HG03442 (cell line): ENCODE data around the gene BCR.

Experiments
- ATAC-seq: cut with Tn5 transposase; IDR thresholded peaks from one replicate; pipeline ENCODE4 v1.9.1; 2021; ENCODE audit warnings: mild to moderate bottlenecking, moderate library complexity; ENCODE audit not compliant: unreplicated experiment

BCR gene

DNA sequence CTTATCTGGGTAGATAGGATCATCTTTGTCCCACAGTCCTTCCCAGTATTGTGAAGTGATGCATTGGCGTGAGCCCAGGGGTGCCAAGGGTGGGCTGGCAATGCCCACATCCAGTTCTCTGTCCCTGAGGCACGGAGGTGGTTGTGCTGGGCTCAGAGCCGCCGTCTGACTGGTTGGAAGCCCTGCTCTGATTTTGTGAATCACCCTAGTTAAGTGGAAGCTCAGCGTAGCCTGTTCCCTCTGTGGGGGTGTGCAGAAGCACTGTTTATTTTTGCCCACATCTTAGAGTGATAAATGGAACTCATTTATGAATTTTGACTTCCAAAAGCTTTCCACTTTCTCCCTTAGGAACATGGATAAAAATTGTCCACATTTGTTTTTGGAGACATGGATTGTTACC is 13.6 kb downstream of the BCR start:
- ATAC-seq: no peak

DNA sequence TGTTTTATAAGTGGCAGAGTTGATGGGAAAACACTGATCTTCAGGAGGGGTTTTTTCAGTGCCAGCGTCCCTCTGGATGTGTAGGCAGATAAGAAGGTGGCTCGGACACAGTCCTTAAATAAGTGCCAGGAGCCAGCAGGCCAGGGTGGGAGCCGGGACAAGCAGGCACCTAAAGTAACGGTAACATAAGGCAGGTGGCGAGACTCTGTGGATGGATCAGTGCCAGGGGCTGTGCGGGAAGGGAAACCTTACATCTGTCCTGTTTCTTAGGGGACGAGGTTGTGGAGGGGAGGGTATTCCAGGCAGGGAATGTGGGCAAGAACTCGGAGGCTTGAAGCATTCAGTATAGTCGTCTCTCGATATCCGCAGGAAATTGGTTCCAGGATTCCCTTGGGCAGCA is 15.9 kb downstream of the BCR start:
- no peak for ATAC-seq

- no peak for ATAC-seq
These were observed 17.5 kb downstream of the BCR start for GRCh38 chr22:23197836-23198235.

DNA sequence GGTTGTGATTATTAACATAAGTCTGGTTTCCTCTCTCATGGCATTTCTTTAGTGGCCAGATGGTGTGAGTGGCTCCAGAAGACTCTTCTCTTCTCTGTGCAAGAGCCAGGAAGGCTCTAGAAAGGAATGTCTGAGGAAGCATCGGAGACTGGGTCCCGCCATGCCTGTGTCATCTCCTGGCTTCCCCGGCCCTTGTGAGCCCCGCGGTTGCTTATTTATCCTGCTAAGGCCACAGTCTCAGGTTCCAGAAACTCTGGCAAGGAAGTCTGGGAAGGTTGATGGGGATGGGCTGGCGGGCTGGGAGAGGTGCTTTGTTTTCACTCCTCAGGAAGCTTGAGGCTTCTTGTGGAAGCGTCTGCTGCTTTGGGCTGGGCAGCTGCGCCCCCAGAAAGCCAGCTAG is 18.9 kb downstream of the BCR start:
- ATAC-seq: no peak

- ATAC-seq: no peak
These were observed 20.6 kb downstream of the BCR start for GRCh38 chr22:23200898-23201297.

GRCh38 chr22:23202812-23203451 is 22.6 kb downstream of the BCR start:
- no peak for ATAC-seq

GRCh38 chr22:23203452-23204124 is 23.3 kb downstream of the BCR start:
- no peak for ATAC-seq

- ATAC-seq: no peak
These were observed 23.8 kb downstream of the BCR start for GRCh38 chr22:23204125-23204488.

DNA sequence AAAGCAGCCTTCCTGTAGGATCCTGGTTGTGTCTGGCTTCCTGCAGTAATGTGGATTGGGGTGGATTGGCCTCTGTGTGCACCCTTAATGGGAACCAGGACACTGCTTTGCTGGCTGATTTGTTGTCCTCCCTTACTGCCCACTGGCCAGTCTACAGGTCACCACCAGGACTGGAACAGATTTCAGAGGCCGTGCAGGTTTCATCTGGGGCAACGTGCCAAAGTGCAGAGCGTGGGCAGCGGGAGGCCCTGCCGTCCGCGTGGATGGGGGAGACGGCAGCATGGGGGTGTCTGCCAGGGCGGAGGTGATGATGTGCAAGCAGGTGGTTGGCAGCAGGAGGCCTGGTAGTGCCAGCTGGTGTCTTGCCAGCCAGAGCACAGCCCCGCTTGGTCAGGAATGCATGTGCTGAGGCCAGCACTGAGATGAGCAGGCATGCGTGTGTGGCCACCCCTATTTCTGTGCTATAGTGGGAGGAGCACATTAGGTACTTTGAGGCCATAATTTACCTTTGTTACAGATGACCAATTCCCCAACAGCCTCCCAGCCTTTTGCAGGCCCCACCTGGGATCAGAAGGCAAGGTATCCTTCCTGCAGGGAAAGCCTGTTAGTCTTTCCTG is 24.3 kb downstream of the BCR start:
- ATAC-seq: no peak

- ATAC-seq: no peak
These were observed 25.2 kb downstream of the BCR start for GRCh38 chr22:23205339-23206049.

DNA sequence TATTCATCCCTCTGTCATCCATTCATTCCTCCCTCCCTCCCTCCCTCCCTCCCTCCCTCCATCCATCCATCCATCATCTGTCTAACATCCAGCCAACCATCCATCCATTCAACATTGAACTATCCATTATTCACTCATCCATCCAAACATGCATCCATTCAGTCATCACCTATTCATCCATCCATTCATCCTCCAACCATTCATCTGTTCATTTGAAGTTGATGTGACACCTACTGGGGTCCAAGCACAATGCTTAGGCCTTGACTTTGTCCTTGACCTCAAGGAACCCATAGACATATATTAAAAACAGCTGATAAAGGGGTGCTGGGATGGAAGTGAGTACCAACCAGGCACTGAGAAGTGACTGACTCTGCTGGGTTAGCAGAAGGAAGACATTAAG is 26.6 kb downstream of the BCR start:
- no peak for ATAC-seq

- ATAC-seq: no peak
These were observed 27.6 kb downstream of the BCR start for GRCh38 chr22:23207729-23208393.

DNA sequence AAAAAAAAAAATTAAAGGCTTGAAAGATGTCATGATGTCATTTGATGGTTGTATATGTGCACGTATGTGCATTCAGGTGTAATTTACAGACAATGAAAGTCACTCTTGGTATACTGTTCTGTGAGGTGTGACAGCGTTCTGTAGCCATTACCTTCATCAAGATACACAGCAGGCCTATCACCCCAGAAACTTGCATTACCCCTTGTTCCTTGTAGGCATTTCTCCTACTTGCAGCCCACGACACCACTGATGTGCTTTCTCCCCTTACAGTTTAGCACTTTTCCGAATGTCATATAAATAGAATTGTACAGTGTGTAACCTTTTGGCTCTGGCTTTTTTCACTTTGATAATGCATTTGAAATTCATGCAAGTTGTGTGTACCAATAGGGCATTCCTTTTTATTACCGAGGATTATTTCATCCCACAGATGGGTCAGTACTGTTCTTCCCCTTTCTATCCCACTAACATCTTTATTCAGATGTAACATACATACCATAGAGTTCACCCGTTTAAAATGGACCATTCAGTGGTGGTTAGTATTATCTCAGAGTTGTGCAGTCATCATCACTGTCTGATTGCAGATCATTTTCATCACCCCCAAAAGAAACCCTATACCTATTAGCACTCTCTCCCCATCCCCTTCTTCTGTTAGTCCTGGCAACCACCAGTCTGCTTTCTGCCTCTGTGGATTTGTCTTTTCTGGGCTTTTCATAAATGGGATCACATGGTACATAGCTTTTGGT is 30.3 kb downstream of the BCR start:
- no peak for ATAC-seq

- no peak for ATAC-seq
These were observed 31.3 kb downstream of the BCR start for GRCh38 chr22:23211622-23212021.

DNA sequence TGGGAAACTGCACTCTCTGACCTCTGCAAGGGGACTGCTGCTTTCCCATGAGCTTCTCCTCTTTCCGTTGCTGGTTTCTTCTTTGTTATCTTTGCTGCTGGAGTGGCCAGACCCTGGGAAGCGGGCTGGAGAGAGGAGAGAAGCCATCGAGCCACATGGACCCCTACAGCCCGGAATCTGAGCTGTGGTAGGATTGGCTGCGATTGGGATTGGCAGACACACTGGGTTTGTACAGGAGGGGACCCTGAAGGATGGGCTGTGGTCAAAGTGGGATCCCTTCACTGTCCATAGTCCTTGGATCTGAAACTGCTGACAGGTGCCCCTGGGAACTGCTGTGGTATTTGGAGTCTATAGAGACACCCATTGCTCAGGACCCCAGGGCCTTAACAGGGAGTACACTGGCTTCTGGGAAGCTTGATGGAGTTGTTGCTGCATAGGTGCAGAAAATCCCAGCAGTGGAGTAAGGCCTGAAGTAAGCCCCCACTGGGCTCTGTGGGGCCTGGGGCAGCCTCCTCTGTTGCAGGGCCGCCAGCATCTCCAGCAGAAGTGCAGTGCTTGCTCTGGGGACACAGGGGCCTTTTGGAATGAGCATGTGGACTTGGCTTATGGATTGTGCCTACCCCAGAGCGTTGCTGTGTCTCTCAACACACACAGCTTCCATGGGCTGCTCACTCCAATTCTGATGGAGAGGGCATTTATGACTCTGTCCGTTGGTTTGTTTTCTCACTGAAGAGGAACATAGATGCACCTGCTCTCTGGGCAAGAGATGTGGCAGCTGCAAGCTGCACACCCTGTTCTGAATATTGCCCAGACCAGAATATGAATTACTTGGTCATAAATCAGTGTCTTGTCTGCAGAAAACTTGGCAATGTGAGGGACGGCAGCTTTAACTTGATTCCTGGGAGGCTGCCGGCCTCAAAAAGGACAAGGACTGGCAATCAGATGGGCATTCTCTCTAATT is 32.0 kb downstream of the BCR start:
- ATAC-seq: no peak

DNA sequence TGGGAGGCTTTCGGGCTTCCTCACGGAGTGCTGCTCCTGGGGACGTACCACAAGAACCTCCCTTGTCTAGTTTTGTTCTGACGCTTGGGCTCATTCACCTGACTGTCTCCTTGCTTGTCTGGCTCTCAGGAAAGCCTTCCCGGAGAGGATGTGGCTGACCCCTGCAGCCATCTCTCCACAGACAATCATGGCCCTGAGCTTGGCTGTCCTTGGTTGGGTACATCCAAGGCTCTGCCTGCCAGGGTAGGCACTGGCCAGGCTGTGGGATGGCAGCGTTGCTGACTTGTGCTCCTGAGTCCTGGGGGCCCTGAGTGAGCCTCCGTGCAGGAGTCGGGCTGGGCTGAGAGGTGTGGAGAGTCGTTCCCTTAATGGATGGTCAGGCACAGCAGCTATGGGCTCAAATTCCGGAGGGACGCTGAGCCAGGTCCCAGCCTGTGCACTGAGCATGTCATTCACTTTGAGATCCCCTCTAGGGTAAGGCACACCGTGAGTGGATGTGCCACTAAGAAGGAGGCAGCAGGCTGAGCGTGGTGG is 32.8 kb downstream of the BCR start:
- no peak for ATAC-seq

GRCh38 chr22:23213581-23214334 is 33.4 kb downstream of the BCR start:
- ATAC-seq: no peak

- no peak for ATAC-seq
These were observed 34.1 kb downstream of the BCR start for GRCh38 chr22:23214398-23214797.
